BLaER1 (cell line): ENCODE results near the gene FBXO41.

Experiments
- H3K27ac ChIP-seq: shearing (Covaris generic); formaldehyde crosslinking; 2 replicates; pipeline ENCODE4 v1.8.1; 2022
- H3K27me3 ChIP-seq: shearing (Covaris generic); formaldehyde crosslinking; 2 replicates; pipeline ENCODE4 v1.8.1; 2022
- H3K36me3 ChIP-seq: shearing (Covaris generic); formaldehyde crosslinking; 2 replicates; pipeline ENCODE4 v1.8.1; 2022
- H3K4me1 ChIP-seq: shearing (Covaris generic); formaldehyde crosslinking; 2 replicates; pipeline ENCODE4 v1.8.1; 2022
- H3K4me2 ChIP-seq: shearing (Covaris generic); formaldehyde crosslinking; 2 replicates; pipeline ENCODE4 v1.8.1; 2022
- H3K4me3 ChIP-seq: shearing (Covaris generic); formaldehyde crosslinking; 2 replicates; pipeline ENCODE4 v1.8.1; 2022
- H3K9ac ChIP-seq: shearing (Covaris generic); formaldehyde crosslinking; 2 replicates; pipeline ENCODE4 v1.8.1; 2022
- H3K9me3 ChIP-seq: shearing (Covaris generic); formaldehyde crosslinking; 2 replicates; pipeline ENCODE4 v1.8.1; 2022
- H4K20me1 ChIP-seq: shearing (Covaris generic); formaldehyde crosslinking; 2 replicates; pipeline ENCODE4 v1.8.1; 2022
- Cebpa-rat ChIP-seq: shearing (Covaris generic); IDR thresholded peaks from 2 replicates; pipeline ENCODE4 v1.8.1; 2022

Gene FBXO41

DNA sequence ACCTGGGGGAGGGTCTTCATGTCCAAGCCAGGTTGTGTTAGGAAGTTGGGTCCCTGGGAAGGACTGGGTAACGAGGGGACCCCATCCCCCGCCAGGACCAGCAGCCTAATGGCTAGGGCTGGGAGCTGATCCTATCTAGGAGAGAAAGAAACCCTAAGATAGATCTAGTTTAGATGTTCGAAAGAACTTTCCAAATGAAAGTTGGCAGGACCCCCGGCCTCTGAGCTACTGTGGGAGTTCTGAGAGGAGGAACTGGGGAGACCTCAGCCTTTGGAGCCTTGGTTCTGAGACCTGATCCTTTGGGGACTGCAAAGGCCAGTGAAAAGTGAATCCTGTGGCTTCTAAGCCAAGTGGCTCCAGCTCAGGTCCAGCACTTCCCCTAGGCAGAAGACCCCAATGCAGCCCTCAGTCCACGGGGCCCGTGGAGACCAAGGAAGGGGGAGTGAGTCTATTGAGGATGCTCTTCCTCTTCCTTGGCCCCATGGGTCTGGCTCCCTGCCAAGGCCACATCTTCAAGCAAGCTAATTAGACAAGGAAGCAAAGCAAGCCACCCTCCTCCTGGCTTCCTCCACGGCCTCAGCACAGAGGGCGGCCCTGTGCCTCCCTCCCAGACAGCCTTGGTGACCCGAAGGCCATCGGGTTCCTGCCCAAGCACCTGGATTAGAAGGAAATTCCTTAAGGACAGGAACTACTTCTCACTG lies 26.7 kb downstream of the FBXO41 start:
- TF ChIP-seq Cebpa-rat, result no peak
- no peak overlapping the region for H3K4me3 ChIP-seq
- no peaks in the 10 kb centered on the region for H3K27me3 ChIP-seq
- H3K27ac ChIP-seq, result no peak overlapping the region
- H3K36me3 ChIP-seq, result peaks cover 100% of the 10 kb centered on the region
- peaks cover 94% of the 10 kb centered on the region for H4K20me1 ChIP-seq
- no peaks in the 10 kb centered on the region for H3K9me3 ChIP-seq
- peaks cover 25% of the 10 kb centered on the region for H3K4me1 ChIP-seq
- H3K9ac ChIP-seq, result no peak overlapping the region
- H3K4me2 ChIP-seq, result no peak overlapping the region

DNA sequence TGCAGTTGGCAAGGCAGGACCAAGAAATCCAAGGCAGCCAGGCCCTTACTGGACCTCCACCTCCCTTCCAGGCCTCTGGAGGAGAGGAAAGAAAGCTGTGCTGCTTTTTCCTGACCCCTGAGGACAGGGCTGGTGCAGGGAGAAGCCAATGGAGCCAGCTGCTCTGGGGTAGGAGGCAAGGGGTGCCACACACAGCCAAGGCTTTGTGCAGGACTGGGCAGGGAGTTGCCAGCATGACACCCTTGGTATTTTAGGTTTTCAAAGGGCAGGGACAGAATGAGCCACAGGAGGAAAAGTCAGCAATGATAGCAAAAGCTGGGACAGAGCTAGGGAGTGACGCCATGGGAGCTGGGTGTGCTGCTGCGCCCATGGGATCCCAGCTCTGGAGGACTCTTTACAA lies 27.3 kb downstream of the FBXO41 start:
- peaks cover 25% of the 10 kb centered on the region for H3K4me1 ChIP-seq
- peaks cover 100% of the 10 kb centered on the region for H3K36me3 ChIP-seq
- peaks cover 96% of the 10 kb centered on the region for H4K20me1 ChIP-seq
- H3K9ac ChIP-seq, result no peak overlapping the region
- no peak for TF ChIP-seq Cebpa-rat
- H3K4me2 ChIP-seq, result no peak overlapping the region
- no peaks in the 10 kb centered on the region for H3K27me3 ChIP-seq
- no peak overlapping the region for H3K27ac ChIP-seq
- H3K9me3 ChIP-seq, result no peaks in the 10 kb centered on the region
- no peak overlapping the region for H3K4me3 ChIP-seq

DNA sequence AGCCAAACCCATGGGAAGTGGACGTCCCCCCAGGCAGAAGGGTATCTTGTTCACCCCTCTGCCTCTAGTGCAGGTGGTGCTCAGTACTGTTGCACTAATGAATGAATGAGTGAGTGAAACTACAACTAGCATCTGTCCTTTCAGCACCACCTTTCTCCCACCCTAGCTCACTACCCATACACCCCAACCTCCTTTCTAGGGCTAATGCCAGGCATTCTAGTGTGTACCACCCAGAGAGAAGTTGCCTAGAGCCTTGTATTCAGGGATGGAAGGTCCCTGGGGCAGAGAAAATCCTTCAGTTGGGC lies 27.7 kb downstream of the FBXO41 start:
- peaks cover 96% of the 10 kb centered on the region for H4K20me1 ChIP-seq
- no peak overlapping the region for H3K27ac ChIP-seq
- no peak overlapping the region for H3K4me3 ChIP-seq
- no peaks in the 10 kb centered on the region for H3K9me3 ChIP-seq
- no peak overlapping the region for H3K4me2 ChIP-seq
- no peak overlapping the region for H3K9ac ChIP-seq
- H3K27me3 ChIP-seq, result no peaks in the 10 kb centered on the region
- H3K36me3 ChIP-seq, result peaks cover 100% of the 10 kb centered on the region
- peaks cover 25% of the 10 kb centered on the region for H3K4me1 ChIP-seq
- no peak for TF ChIP-seq Cebpa-rat

DNA sequence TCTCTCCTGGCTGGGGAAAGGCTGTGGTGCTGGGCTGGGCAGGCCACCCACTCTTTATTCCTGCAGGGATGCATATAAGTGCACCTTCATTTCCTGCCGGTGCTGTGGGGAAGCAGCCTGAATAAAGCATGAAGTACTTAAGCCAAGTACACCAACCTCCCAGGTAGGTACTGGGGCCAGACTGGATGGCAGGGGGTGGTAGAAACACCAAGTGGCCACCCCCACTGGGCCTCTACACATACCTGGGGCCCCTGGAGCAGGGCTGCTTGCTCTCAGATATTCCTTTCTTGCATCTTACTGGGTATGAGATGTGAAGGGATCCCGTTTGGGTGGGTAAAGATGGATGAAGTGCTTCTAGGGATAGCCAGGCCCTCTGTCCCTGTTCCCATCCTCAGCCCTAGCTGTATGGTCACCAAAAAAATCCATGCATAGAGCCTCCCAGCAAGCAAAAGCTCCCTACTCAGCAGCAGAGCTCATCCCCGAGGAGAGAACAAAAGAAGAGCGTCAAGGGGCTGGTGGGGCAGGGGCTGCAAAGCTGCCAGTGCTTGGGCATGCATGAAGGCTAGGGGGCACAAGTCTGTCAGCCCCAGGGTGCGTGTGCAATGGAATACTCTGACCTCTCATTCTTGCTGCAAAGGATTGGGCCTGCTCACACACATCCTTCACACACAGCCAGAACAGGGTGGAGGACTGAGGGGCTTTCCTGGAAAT lies 28.2 kb downstream of the FBXO41 start:
- Histone ChIP-seq H3K27me3 (no peaks in the 10 kb centered on the region), H3K9me3 (no peaks in the 10 kb centered on the region), H3K4me1 (peaks cover 25% of the 10 kb centered on the region), H3K9ac (no peak overlapping the region), H4K20me1 (peaks cover 94% of the 10 kb centered on the region), H3K4me3 (no peak overlapping the region), H3K27ac (no peak overlapping the region), H3K36me3 (peaks cover 100% of the 10 kb centered on the region), H3K4me2 (no peak overlapping the region)
- TF ChIP-seq Cebpa-rat, result no peak

DNA sequence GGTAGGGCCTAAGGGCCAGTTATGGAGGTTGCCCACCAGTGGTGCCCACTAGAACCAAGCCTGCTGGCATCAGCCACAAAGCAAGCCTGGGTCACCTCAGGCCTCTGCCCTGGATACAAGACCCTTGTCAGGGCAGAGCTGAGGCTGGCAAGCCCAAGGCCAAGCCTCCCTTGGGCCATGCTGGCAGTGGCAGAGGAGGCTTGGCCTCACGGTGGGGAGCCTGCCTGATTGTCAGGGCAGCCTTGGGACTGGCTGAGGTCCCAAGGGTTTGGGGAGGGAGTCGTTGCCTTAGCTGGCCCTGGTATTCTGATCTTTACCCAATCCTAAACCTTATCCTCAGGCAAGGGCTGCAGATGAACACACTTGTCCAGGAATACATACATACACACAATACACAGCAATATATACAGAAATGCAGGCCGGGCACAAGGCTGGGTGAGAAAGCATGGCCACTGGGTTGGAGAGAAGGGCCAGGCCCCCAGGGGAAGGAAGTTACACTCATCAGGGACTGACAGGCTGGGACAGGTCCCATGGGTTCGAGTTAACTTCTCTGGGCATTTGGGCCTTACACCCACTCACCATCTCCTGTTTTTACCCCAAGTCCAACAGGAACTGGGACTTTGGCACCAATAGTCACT lies 29.2 kb downstream of the FBXO41 start:
- H3K4me1 ChIP-seq, result peaks cover 21% of the 10 kb centered on the region
- H4K20me1 ChIP-seq, result peaks cover 96% of the 10 kb centered on the region
- no peak overlapping the region for H3K4me3 ChIP-seq
- no peak for TF ChIP-seq Cebpa-rat
- no peak overlapping the region for H3K9ac ChIP-seq
- no peaks in the 10 kb centered on the region for H3K9me3 ChIP-seq
- H3K36me3 ChIP-seq, result peaks cover 100% of the 10 kb centered on the region
- no peaks in the 10 kb centered on the region for H3K27me3 ChIP-seq
- H3K4me2 ChIP-seq, result peak overlapping the region; percentile 13; the same call in 1 of the 2 replicates
- H3K27ac ChIP-seq, result peak overlapping the region; percentile 10

DNA sequence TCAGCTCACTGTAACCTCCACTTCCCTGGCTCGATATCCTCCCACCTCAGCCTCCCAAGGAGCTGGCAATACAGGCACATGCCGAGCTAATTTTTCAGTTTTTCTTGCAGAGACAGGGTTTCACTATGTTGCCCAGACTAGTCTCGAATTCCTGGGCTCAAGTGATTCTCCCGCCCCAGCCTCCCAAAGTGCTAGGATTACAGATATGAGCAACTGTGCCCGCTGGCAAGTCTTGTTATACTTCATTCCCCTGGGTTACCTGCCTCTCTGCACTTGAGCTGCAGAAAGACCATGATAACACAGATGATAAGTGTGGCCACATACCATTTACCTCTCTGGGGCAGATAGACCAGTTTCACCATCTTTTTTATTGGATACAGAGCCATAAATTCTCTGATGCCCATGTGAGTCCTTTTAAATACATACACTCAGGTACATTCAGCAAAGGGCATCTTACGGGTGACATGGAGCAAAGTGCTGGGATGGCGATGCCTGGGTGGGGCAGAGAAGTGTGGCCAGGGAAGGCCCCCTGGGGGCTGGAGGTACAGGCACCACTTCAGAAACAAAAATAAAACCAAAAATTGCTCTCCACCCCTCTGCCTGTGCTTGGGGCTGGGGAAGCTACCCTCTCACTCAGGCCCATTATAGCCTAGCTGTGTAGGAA lies 29.8 kb downstream of the FBXO41 start:
- Histone ChIP-seq H3K4me2 (peak overlapping the region; percentile 13; the same call in 1 of the 2 replicates), H3K4me1 (peaks cover 21% of the 10 kb centered on the region), H3K36me3 (peaks cover 100% of the 10 kb centered on the region), H3K9me3 (no peaks in the 10 kb centered on the region), H3K4me3 (no peak overlapping the region), H3K27ac (no peak overlapping the region), H4K20me1 (peaks cover 96% of the 10 kb centered on the region), H3K27me3 (no peaks in the 10 kb centered on the region), H3K9ac (no peak overlapping the region)
- TF ChIP-seq Cebpa-rat, result no peak

DNA sequence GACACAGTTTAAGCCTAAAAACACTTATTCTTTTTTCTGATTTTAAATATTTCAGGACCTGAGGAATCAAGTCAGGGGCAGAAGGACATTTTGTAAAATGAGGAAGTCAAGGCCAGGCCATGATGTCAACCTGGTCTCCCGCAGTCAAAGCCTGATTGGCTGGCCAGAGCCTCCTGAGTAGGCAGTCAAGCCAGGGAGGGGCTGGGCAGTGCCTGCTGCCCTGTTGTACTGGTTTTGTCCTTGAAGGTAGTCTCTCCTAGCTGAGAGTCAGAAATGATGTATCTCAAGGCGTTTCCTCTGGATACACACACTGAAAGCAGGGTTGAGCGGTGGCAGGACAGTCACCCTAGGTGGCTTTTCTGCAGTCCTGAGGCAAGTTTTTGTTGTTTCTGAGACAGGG lies 30.4 kb downstream of the FBXO41 start:
- Histone ChIP-seq H3K36me3 (peaks cover 100% of the 10 kb centered on the region), H3K9me3 (no peaks in the 10 kb centered on the region), H4K20me1 (peaks cover 98% of the 10 kb centered on the region), H3K27ac (no peak overlapping the region), H3K4me2 (no peak overlapping the region), H3K27me3 (no peaks in the 10 kb centered on the region), H3K4me1 (peaks cover 21% of the 10 kb centered on the region), H3K9ac (no peak overlapping the region), H3K4me3 (no peak overlapping the region)
- no peak for TF ChIP-seq Cebpa-rat

DNA sequence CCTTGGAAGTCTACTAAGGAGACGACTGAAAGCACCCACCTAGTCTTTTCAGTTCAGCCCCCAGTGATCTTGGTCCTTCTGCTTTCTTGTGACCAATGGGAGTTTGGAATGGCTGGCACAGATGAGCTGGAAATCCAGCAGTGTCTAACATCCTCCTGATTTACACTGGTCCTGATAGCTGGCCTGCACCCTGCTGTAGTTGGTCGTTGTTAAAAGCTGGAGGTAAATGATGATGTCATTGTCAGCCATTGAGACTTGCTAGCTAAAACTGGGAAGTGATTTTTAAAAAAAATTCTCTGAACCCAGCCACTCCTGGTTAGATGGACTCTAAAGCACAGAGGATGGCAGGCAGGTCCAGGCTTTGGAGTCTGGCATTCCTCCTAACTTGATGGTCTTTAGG lies 30.9 kb downstream of the FBXO41 start:
- Histone ChIP-seq H3K4me3 (no peak overlapping the region), H3K27ac (no peak overlapping the region), H4K20me1 (peaks cover 98% of the 10 kb centered on the region), H3K9ac (no peak overlapping the region), H3K4me2 (no peak overlapping the region), H3K4me1 (peaks cover 20% of the 10 kb centered on the region), H3K27me3 (no peaks in the 10 kb centered on the region), H3K36me3 (peaks cover 100% of the 10 kb centered on the region), H3K9me3 (no peaks in the 10 kb centered on the region)
- TF ChIP-seq Cebpa-rat, result no peak

DNA sequence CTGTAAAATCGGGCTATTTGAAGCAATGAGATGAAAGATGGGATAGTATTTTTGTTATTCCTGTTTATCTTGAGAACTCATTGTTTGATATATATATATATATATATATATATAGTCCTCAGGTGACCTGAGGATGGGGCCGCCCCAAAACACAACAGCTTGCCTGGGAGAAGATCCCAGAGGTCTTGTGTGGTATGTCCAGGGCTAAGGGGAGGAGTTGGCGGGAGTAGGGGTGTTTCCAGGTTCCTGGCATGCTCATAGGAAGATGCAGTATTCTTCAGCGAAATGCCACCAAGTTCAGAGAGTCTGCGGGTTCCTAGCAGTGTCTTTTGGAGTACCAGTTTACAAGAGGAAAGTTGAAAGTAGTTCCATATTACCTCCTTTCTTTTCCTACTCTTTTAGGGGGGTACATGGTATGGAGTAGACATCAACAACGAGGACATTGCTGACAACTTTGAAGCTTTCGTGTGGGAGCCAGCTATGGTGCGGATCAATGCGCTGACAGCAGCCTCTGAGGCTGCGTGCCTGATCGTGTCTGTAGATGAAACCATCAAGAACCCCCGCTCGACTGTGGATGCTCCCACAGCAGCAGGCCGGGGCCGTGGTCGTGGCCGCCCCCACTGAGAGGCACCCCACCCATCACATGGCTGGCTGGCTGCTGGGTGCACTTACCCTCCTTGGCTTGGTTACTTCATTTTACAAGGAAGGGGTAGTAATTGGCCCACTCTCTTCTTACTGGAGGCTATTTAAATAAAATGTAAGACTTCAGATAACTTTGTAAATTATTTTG lies 31.8 kb downstream of the FBXO41 start:
- Histone ChIP-seq H3K4me2 (no peak overlapping the region), H3K27me3 (no peaks in the 10 kb centered on the region), H3K4me1 (peaks cover 11% of the 10 kb centered on the region), H3K9ac (no peak overlapping the region), H3K36me3 (peaks cover 100% of the 10 kb centered on the region), H3K27ac (no peak overlapping the region), H4K20me1 (peaks cover 98% of the 10 kb centered on the region), H3K4me3 (no peak overlapping the region), H3K9me3 (no peaks in the 10 kb centered on the region)
- no peak for TF ChIP-seq Cebpa-rat
